NCI-H2196 treated with DMSO at 0.1 percent for 48 hours (cell line): ENCODE results near the gene SH2D7.

Experiments
- DNase-seq: peaks from one replicate; lab custom pipeline; 2025; ENCODE audit not compliant: unreplicated experiment; lab: John Stamatoyannopoulos, UW

The SH2D7 gene

GRCh38 chr15:78077053-78077870 is 15.1 kb upstream of the SH2D7 start, which contains the start of gene TBC1D2B:
TSS of gene TBC1D2B (minus strand) at chr15:78077711. CDS start at chr15:78077652, 59 bp downstream.
- no peak for DNase-seq

- DNase-seq: no peak
Measured at GRCh38 chr15:78077871-78078210, 14.5 kb upstream of the SH2D7 start.

- DNase-seq: no peak
Measured at GRCh38 chr15:78079298-78080087, 12.9 kb upstream of the SH2D7 start.

- no peak for DNase-seq
Measured at GRCh38 chr15:78080088-78080460, 12.3 kb upstream of the SH2D7 start.

GRCh38 chr15:78082106-78082742 is 10.1 kb upstream of the SH2D7 start:
- no peak for DNase-seq

- no peak for DNase-seq
Measured at GRCh38 chr15:78082743-78083110, 9.6 kb upstream of the SH2D7 start.

- no peak for DNase-seq
Measured at GRCh38 chr15:78083186-78083585, 9.2 kb upstream of the SH2D7 start.

GRCh38 chr15:78083687-78084448 is 8.5 kb upstream of the SH2D7 start:
- no peak for DNase-seq

GRCh38 chr15:78084449-78084750 is 8.0 kb upstream of the SH2D7 start:
- no peak for DNase-seq

GRCh38 chr15:78085928-78086327 is 6.4 kb upstream of the SH2D7 start:
- DNase-seq: no peak

GRCh38 chr15:78087951-78088772 is 4.2 kb upstream of the SH2D7 start:
- no peak for DNase-seq

GRCh38 chr15:78088773-78089080 is 3.6 kb upstream of the SH2D7 start:
- no peak for DNase-seq

- DNase-seq: no peak
Measured at GRCh38 chr15:78090422-78091063, 1.8 kb upstream of the SH2D7 start.

GRCh38 chr15:78093242-78094020 is 1.1 kb downstream of the SH2D7 start:
- DNase-seq: no peak

- no peak for DNase-seq
Measured at GRCh38 chr15:78097667-78098066, 5.3 kb downstream of the SH2D7 start.

GRCh38 chr15:78098131-78098755 is 5.9 kb downstream of the SH2D7 start:
- DNase-seq: no peak

GRCh38 chr15:78100886-78101285 is 8.5 kb downstream of the SH2D7 start:
- no peak for DNase-seq

- DNase-seq: no peak
Measured at GRCh38 chr15:78101423-78102105, 9.2 kb downstream of the SH2D7 start.
